ENCODE data around the gene SIPA1L3.

- TF ChIP-seq CTCF (IDR thresholded peaks at IDR 0.05; ENCODE audit: insufficient read depth, low read depth, low read length) (no peak), EZH2 (IDR thresholded peaks at IDR 0.05; ENCODE audit: insufficient read depth, low read length) (no peak)
Observed at GRCh38 chr19:38047049-38047438, 140.0 kb downstream of the SIPA1L3 start.
